ENCODE measurements around the gene ZNF628. TPM values are rescaled to one million over a fixed set of nuclear protein-coding genes. Genes with fewer than 3 reads are reported as not detected.

The ZNF628 gene
- total and polyA plus RNA-seq, 2 of the 8 experiments (the other 6 are each of a cell fraction or from before 2014, with no cell fraction given) = 1.7 to 10.8 TPM

GRCh38 chr19:55491546-55492360 lies 15.3 kb downstream of the ZNF628 start:
- H2BK120ac ChIP-seq (replicated peaks; ENCODE audit: low read depth, low read length) = no peak overlapping the region
- H4K91ac ChIP-seq (replicated peaks; ENCODE audit: insufficient read length, low read length) = no peak overlapping the region
- TF ChIP-seq FOSL1 (IDR thresholded peaks at IDR 0.05; ENCODE audit: insufficient read depth, low read depth, low read length) = no peak
- TF ChIP-seq MAX (IDR thresholded peaks at IDR 0.05) = no peak
- TF ChIP-seq POLR2AphosphoS5 (IDR thresholded peaks at IDR 0.05; ENCODE audit: low read depth, low read length) = no peak
- TF ChIP-seq SIRT6 (IDR thresholded peaks at IDR 0.05; ENCODE audit: low read length) = no peak
- TF ChIP-seq GABPA (IDR thresholded peaks at IDR 0.05; ENCODE audit: borderline replicate concordance, insufficient read depth, low read length) = no peak
- no peak for TF ChIP-seq GTF2F1 (IDR thresholded peaks at IDR 0.05; ENCODE audit: borderline replicate concordance, low read depth, low read length)
- TF ChIP-seq TAF7 (optimal IDR thresholded peaks at IDR 0.05; ENCODE audit: borderline replicate concordance, low read depth, low read length) = no peak
- H2AK5ac ChIP-seq (ENCODE audit: low read depth, low read length) = no peak overlapping the region
- peaks cover 3% of the 10 kb centered on the region for H3K23me2 ChIP-seq (ENCODE audit: low read depth, low read length)
- H3K14ac ChIP-seq (ENCODE audit: insufficient read length) = no peak overlapping the region
- H3K18ac ChIP-seq (ENCODE audit: extremely low read depth, low read length) = no peak overlapping the region
- H3K9me3 ChIP-seq (ENCODE audit: insufficient read depth in 2 of 2, low read depth in 1 of 2, low read length in 1 of 2) = no peaks in the 10 kb centered on the region
- H3K56ac ChIP-seq (replicated peaks; ENCODE audit: insufficient read length, low read depth, low read length) = no peak overlapping the region
- POLR2A ChIA-PET (ENCODE audit: partially characterized antibody) = interaction anchor here (3.9 to 7.5 kb wide), 2 partner anchors 8 to 16 kb away, joined by 27 to 57 read pairs; partner anchors contain the start of genes NAT14 and ZNF628
- no peak overlapping the region for H3K23ac ChIP-seq (ENCODE audit: insufficient read length)
- H3K27me3 ChIP-seq (replicated peaks in 1 of 4; ENCODE audit: control insufficient read depth in 3 of 4, extremely low read depth in 1 of 4, insufficient read depth in 3 of 4, low read length in 3 of 4) = no peaks in the 10 kb centered on the region; a peak in 2 of 7 replicates
- no peak overlapping the region for H2AFZ ChIP-seq (ENCODE audit: low read length)
- H3K79me1 ChIP-seq (ENCODE audit: low read depth, low read length) = no peaks in the 10 kb centered on the region
- H2BK15ac ChIP-seq (ENCODE audit: low read length) = 0 out of 2 replicates have a peak overlapping the region, but pooled peaks have one; percentile 18
- WGBS, 2 experiments (ENCODE audit: extremely low coverage in 1 of 2, insufficient coverage in 1 of 2, insufficient read length in 1 of 2, insufficient replicate concordance in 2 of 2, low coverage in 1 of 2, low lambda C conversion rate in 2 of 2, missing lambda C conversion rate in 1 of 2) = 83% methylated on average over 18 of the region's 24 CpGs; no CpG with 5 or more reads in 1 of the 2 experiments
- DNase-seq (ENCODE audit: low read depth in 1 of 2, low spot score in 2 of 2) = no peak
- FAIRE-seq = no peak
- H3K27ac ChIP-seq (ENCODE audit: low read depth, low read length) = no peak overlapping the region
- H3K4me2 ChIP-seq (ENCODE audit: insufficient read depth in 1 of 2, low read depth in 2 of 2, low read length in 2 of 2) = no peak overlapping the region
- H3K9ac ChIP-seq (replicated peaks in 1 of 4; ENCODE audit: extremely low read depth in 1 of 4, low read depth in 3 of 4, low read length in 3 of 4) = no peak overlapping the region
- H3K4me1 ChIP-seq (replicated peaks in 1 of 4; ENCODE audit: control insufficient read depth in 3 of 4, insufficient read depth in 4 of 4, low read length in 3 of 4) = peaks cover 0 to 35% (median 24%) of the 10 kb centered on the region in 4 experiments; a peak in 6 of 7 replicates
- no peak overlapping the region for H2BK20ac ChIP-seq (ENCODE audit: low read length)
- no peak overlapping the region for H3K4ac ChIP-seq (replicated peaks; ENCODE audit: insufficient read length, low read depth, low read length)
- H4K8ac ChIP-seq (ENCODE audit: extremely low read depth, insufficient read depth, low read length) = no peak overlapping the region; the same call in 1 of the 2 replicates
- H3K79me2 ChIP-seq (ENCODE audit: control insufficient read depth in 1 of 2, insufficient read depth in 2 of 2, low read length in 2 of 2) = no peaks in the 10 kb centered on the region
- CTCF ChIA-PET (ENCODE audit: partially characterized antibody) = interaction anchor here (1.0 to 3.0 kb wide), 6 partner anchors 12 to 141 kb away, joined by 3 to 17 read pairs (median 4); no protein-coding TSS in a partner anchor
- no peak overlapping the region for H3K4me3 ChIP-seq (ENCODE audit: extremely low read depth in 1 of 4, insufficient read depth in 2 of 4, low read depth in 3 of 4, low read length in 4 of 4)
- no peak overlapping the region for H2BK5ac ChIP-seq (ENCODE audit: low read depth, low read length)
- H4K5ac ChIP-seq (ENCODE audit: insufficient read length, low read depth, low read length) = no peak overlapping the region
- H4K20me1 ChIP-seq (replicated peaks in 1 of 2; ENCODE audit: control insufficient read depth in 1 of 2, insufficient read depth in 2 of 2, low read length in 2 of 2) = peaks cover 0 to 1% of the 10 kb centered on the region in 2 experiments
- no peaks in the 10 kb centered on the region for H3K36me3 ChIP-seq (ENCODE audit: control insufficient read depth in 2 of 4, insufficient read depth in 4 of 4, low read length in 3 of 4)
- 0 out of 2 replicates have a peak overlapping the region, but pooled peaks have one; percentile 75 for H2BK12ac ChIP-seq (ENCODE audit: low read depth, low read length)
